Loucy (cell line): ENCODE data around the gene MINDY2.
"Not testable (repeated sequence)": the region's sequence is repeated elsewhere in the genome, so short reads cannot be mapped to it uniquely, and the experiment has no call there.

Experiments used
- H2AFZ ChIP-seq: fragments of 200-600 bp; sonication (generic); 2 replicates; pipeline ENCODE4 v1.6.0; 2016; ENCODE audit warnings: antibody characterized with exemption, mild to moderate bottlenecking, low read length, moderate library complexity
- H3F3A ChIP-seq: fragments of 200-600 bp; 2 replicates; pipeline ENCODE4 v1.6.0; 2016; ENCODE audit warnings: antibody characterized with exemption, low read depth, mild to moderate bottlenecking
- H3K27me3 ChIP-seq: fragments of 200-600 bp; sonication (generic); 2 replicates; pipeline ENCODE4 v1.6.1; 2014; ENCODE audit warnings: low read length, mild to moderate bottlenecking; ENCODE audit not compliant: insufficient read depth, poor library complexity, severe bottlenecking
- H3K36me3 ChIP-seq: fragments of 200-600 bp; sonication (generic); 2 replicates; pipeline ENCODE4 v1.6.1; 2016; ENCODE audit warnings: low read length; ENCODE audit not compliant: insufficient read depth
- H3K4me1 ChIP-seq: fragments of 200-600 bp; sonication (generic); 2 replicates; pipeline ENCODE4 v1.5.1; 2014; ENCODE audit warnings: low read length, mild to moderate bottlenecking; ENCODE audit not compliant: insufficient read depth, poor library complexity, severe bottlenecking
- H3K4me2 ChIP-seq: fragments of 200-600 bp; sonication (generic); 2 replicates; pipeline ENCODE4 v1.6.0; 2014; ENCODE audit warnings: antibody characterized with exemption, low read length, low read depth, mild to moderate bottlenecking; ENCODE audit not compliant: poor library complexity, severe bottlenecking
- H3K4me3 ChIP-seq: fragments of 200-600 bp; sonication (generic); 2 replicates; pipeline ENCODE4 v1.5.1; 2014; ENCODE audit warnings: low read length, mild to moderate bottlenecking, mixed read lengths; ENCODE audit not compliant: poor library complexity, severe bottlenecking
- H3K79me2 ChIP-seq: fragments of 200-600 bp; sonication (generic); 2 replicates; pipeline ENCODE4 v1.6.1; 2014; ENCODE audit warnings: low read length; ENCODE audit not compliant: insufficient read depth
- H3K9ac ChIP-seq: fragments of 200-600 bp; sonication (generic); 2 replicates; pipeline ENCODE4 v1.6.0; 2014; ENCODE audit warnings: mild to moderate bottlenecking, low read depth, low read length, moderate library complexity; ENCODE audit not compliant: poor library complexity, severe bottlenecking
- H3K9me2 ChIP-seq: fragments of 200-600 bp; sonication (generic); replicated peaks from 2 replicates; pipeline ENCODE4 v1.6.1; 2016; ENCODE audit warnings: low read depth, low read length, mixed read lengths
- H3K9me3 ChIP-seq: fragments of 200-600 bp; sonication (generic); 2 replicates; pipeline ENCODE4 v1.6.1; 2014; ENCODE audit warnings: mild to moderate bottlenecking, antibody characterized with exemption, low read length, low read depth; ENCODE audit not compliant: insufficient read depth
- H4K20me1 ChIP-seq: fragments of 200-600 bp; sonication (generic); 2 replicates; pipeline ENCODE4 v1.6.0; 2014; ENCODE audit warnings: antibody characterized with exemption, low read length, mild to moderate bottlenecking; ENCODE audit not compliant: insufficient read depth, poor library complexity, severe bottlenecking
- EZH2phosphoT487 ChIP-seq: fragments of 200-600 bp; IDR thresholded peaks from 2 replicates; pipeline ENCODE4 v1.6.1; 2018; ENCODE audit warnings: antibody characterized with exemption, mild to moderate bottlenecking, moderate library complexity, borderline replicate concordance
- TF ChIP-seq, protein P1 (sequence below): fragments of 200-600 bp; sonication (generic); conservative IDR thresholded peaks from 2 replicates; pipeline ENCODE4 v1.5.1; 2014; ENCODE audit warnings: mild to moderate bottlenecking, antibody characterized with exemption, low read length

The MINDY2 gene

DNA sequence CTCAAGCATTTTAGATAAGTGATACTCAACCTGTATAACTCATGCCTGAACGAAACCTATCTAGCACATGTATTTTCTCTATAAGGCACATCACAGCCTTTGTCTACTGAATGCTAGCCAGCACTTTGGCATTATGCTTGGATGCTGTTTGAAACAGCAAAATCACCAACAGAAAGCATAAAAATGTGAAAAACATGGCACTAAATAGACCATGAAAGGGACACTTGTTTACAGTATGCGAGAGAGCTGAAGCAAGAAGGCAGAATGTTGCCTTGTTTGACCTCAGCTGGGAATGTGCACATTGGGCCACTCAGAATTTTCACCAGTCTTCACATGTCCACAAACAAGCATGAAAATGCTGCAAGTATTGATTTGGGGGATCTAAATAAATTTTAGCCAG is 59.5 kb downstream of the MINDY2 start:
- H3K4me2 ChIP-seq, result no peak overlapping the region
- no peaks in the 10 kb centered on the region for H3F3A ChIP-seq

DNA sequence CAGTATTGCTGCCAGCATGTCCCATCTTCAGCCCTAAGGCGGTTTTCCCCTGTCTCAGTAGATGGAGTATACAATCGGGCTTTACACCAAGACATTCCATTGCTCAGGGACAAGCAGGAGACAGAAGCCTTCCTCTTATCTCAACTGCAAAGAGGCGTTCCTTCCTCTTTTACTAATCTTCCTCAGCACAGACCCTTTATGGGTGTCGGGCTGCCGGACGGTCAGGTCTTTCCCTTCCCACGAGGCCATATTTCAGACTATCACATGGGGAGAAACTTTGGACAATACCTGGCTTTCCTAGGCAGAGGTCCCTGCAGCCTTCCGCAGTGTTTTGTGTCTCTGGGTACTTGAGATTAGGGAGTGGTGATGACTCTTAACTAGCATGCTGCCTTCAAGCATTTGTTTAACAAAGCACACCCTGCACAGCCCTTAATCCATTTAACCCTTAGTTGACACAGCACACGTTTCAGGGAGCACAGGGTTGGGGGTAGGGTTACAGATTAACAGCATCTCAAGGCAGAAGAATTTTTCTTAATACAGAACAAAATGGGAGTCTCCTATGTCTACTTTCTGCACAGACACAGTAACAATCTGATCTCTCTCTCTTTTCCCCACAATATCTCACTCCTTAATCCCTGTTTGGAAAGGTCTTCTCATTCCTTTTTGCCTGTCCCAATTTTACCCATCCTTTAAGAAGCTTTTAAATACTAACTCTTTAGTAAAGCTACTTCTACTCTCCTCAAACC is 62.8 kb downstream of the MINDY2 start:
- H3K4me2 ChIP-seq, H3K9me2 ChIP-seq, H3K4me1 ChIP-seq, H3K9me3 ChIP-seq, H2AFZ ChIP-seq, H3K79me2 ChIP-seq, H3K27me3 ChIP-seq, H3K4me3 ChIP-seq, H4K20me1 ChIP-seq, H3F3A ChIP-seq, H3K9ac ChIP-seq: not testable (repeated sequence)
- H3K36me3 ChIP-seq, result peaks cover 20% of the 10 kb centered on the region; the same call in 1 of the 2 replicates

More for the DNA sequence above, 59.5 kb downstream of the MINDY2 start:
- Histone ChIP-seq H3K4me3 (no peak overlapping the region), H3K27me3 (no peaks in the 10 kb centered on the region), H3K9me2 (no peaks in the 10 kb centered on the region), H4K20me1 (no peaks in the 10 kb centered on the region), H2AFZ (no peak overlapping the region), H3K9ac (no peak overlapping the region), H3K4me1 (no peaks in the 10 kb centered on the region), H3K79me2 (no peaks in the 10 kb centered on the region), H3K36me3 (peaks cover 22% of the 10 kb centered on the region; the same call in 1 of the 2 replicates), H3K9me3 (no peaks in the 10 kb centered on the region)
- TF ChIP-seq, protein P1, sequence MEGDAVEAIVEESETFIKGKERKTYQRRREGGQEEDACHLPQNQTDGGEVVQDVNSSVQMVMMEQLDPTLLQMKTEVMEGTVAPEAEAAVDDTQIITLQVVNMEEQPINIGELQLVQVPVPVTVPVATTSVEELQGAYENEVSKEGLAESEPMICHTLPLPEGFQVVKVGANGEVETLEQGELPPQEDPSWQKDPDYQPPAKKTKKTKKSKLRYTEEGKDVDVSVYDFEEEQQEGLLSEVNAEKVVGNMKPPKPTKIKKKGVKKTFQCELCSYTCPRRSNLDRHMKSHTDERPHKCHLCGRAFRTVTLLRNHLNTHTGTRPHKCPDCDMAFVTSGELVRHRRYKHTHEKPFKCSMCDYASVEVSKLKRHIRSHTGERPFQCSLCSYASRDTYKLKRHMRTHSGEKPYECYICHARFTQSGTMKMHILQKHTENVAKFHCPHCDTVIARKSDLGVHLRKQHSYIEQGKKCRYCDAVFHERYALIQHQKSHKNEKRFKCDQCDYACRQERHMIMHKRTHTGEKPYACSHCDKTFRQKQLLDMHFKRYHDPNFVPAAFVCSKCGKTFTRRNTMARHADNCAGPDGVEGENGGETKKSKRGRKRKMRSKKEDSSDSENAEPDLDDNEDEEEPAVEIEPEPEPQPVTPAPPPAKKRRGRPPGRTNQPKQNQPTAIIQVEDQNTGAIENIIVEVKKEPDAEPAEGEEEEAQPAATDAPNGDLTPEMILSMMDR, result no peak
- TF ChIP-seq EZH2phosphoT487, result no peak

DNA sequence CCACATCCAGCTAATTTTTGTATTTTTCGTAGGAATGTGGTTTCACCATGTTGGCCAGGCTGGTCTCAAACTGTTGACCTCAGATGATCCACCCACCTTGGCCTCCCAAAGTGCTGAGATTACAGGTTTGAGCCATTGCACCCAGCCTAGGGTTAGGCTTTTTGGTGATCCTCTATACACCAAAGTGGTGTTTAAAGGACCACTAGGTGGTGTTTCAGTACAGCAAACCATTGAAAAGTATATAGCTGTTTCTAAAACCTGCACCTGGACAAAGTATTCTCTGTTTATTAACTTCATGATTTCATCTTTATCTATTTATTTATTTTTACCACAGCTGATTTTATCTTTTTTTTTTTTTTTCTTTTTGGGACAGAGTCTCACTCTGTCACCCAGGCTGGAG is 68.4 kb downstream of the MINDY2 start:
- no peaks in the 10 kb centered on the region for H3K4me1 ChIP-seq
- H3K79me2 ChIP-seq, result no peaks in the 10 kb centered on the region
- H3K9me3 ChIP-seq, result no peaks in the 10 kb centered on the region
- no peaks in the 10 kb centered on the region for H3K9me2 ChIP-seq
- no peaks in the 10 kb centered on the region for H3K27me3 ChIP-seq
- no peak for TF ChIP-seq EZH2phosphoT487
- TF ChIP-seq, protein P1, result peak; percentile 46
- H4K20me1 ChIP-seq, result no peaks in the 10 kb centered on the region
- H3K4me2 ChIP-seq, result no peak overlapping the region
- H3K36me3 ChIP-seq, result 0 out of 2 replicates have a peak, but pooled peaks cover 3% of the 10 kb centered on the region
- H3K4me3 ChIP-seq, result no peak overlapping the region
- no peak overlapping the region for H2AFZ ChIP-seq
- no peak overlapping the region for H3K9ac ChIP-seq
- no peaks in the 10 kb centered on the region for H3F3A ChIP-seq

DNA sequence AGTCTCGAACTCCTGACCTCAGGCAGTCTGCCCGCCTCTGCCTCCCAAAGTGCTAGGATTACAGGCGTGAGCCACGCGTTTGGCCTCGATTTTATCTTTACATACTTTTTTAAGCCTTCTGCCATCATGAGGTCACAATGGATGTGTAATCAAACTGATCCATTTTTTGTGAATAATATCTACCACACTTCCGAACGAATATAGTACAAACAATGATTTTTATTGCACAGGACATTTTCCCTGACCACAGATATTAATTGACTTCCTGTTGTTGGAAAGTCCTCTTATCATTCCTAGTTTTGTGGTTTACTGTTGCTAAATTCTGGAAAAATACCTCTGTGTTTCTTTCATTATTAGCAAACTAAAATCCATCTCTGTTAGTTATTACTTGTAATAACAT is 68.9 kb downstream of the MINDY2 start:
- Histone ChIP-seq H3F3A (no peaks in the 10 kb centered on the region), H2AFZ (no peak overlapping the region), H3K79me2 (no peaks in the 10 kb centered on the region), H3K4me2 (no peak overlapping the region), H3K27me3 (no peaks in the 10 kb centered on the region), H3K4me3 (no peak overlapping the region), H3K4me1 (no peaks in the 10 kb centered on the region), H3K9ac (no peak overlapping the region), H4K20me1 (no peaks in the 10 kb centered on the region), H3K9me3 (no peaks in the 10 kb centered on the region), H3K36me3 (0 out of 2 replicates have a peak, but pooled peaks cover 3% of the 10 kb centered on the region), H3K9me2 (no peaks in the 10 kb centered on the region)
- no peak for TF ChIP-seq EZH2phosphoT487
- TF ChIP-seq, protein P1, result no peak
